HFFc6 (cell line): ENCODE measurements around the gene JAZF1. TPM values are rescaled to one million over a fixed set of nuclear protein-coding genes. Genes with fewer than 3 reads are reported as not detected.
A peak's percentile ranks its signal among the peaks of the same experiment; 100 is the strongest.

ENCODE experiments used
- DNase-seq: peaks from one replicate; pipeline ENCODE4 v3.0.0-alpha.2; 2018
- H3K27ac Mint-ChIP-seq: 2 replicates; pipeline ENCODE4 v1.8.0; 2020; ENCODE audit warnings: mild to moderate bottlenecking, mixed read lengths
- H3K27me3 Mint-ChIP-seq: 2 replicates; pipeline ENCODE4 v1.8.0; 2021; ENCODE audit warnings: mild to moderate bottlenecking, moderate library complexity, mixed read lengths; ENCODE audit not compliant: insufficient read depth
- H3K36me3 Mint-ChIP-seq: 2 replicates; pipeline ENCODE4 v1.8.0; 2021; ENCODE audit warnings: low read depth, mixed read lengths
- H3K4me1 Mint-ChIP-seq: 2 replicates; pipeline ENCODE4 v1.8.0; 2020; ENCODE audit warnings: low read depth, mixed read lengths
- H3K4me3 Mint-ChIP-seq: 2 replicates; pipeline ENCODE4 v1.8.0; 2020; ENCODE audit warnings: mild to moderate bottlenecking, moderate library complexity, mixed read lengths
- H3K9me3 Mint-ChIP-seq: 2 replicates; pipeline ENCODE4 v1.8.0; 2020; ENCODE audit warnings: mild to moderate bottlenecking, mixed read lengths
- CTCF ChIP-seq: fragments of 200-600 bp; sonication (generic); IDR thresholded peaks from 2 replicates; pipeline ENCODE4 v1.5.0; 2021; ENCODE audit warnings: antibody characterized with exemption, mild to moderate bottlenecking
- total RNA-seq, 6 experiments: library from RNA; stranded (reverse); fragmentation: NEBNext Ultra II Directional; extraction: Animal tissue kit (Norgen Biotek cat#: 25700); gene quantifications; 2 replicates in 1 of 6; 3 replicates in 5 of 6; pipeline ENCODE4 v1.2.3, GENCODE V29; 2021

The JAZF1 gene
- total RNA-seq, 6 experiments from 2014 or later = 17.5 to 26.3 (median 21.4) TPM

- Mint-ChIP-seq H3K4me3 (no peak overlapping the region), H3K4me1 (peaks cover 34% of the 10 kb centered on the region), H3K27me3 (peaks cover 3% of the 10 kb centered on the region; the same call in 1 of the 2 replicates), H3K9me3 (no peaks in the 10 kb centered on the region), H3K27ac (no peak overlapping the region), H3K36me3 (peaks cover 4% of the 10 kb centered on the region; the same call in 1 of the 2 replicates)
- TF ChIP-seq CTCF = no peak
- DNase-seq = no peak
These were observed 97.2 kb downstream of the JAZF1 start for GRCh38 chr7:28083164-28083997.

- H3K4me3 Mint-ChIP-seq = no peak overlapping the region
- H3K27ac Mint-ChIP-seq = no peak overlapping the region
- TF ChIP-seq CTCF = no peak
- H3K4me1 Mint-ChIP-seq = peaks cover 46% of the 10 kb centered on the region
- peaks cover 3% of the 10 kb centered on the region; the same call in 1 of the 2 replicates for H3K27me3 Mint-ChIP-seq
- DNase-seq = no peak
- H3K36me3 Mint-ChIP-seq = peaks cover 4% of the 10 kb centered on the region; the same call in 1 of the 2 replicates
- H3K9me3 Mint-ChIP-seq = no peaks in the 10 kb centered on the region
These were observed 98.5 kb downstream of the JAZF1 start for GRCh38 chr7:28082071-28082470.

GRCh38 chr7:28081016-28081415 is 99.6 kb downstream of the JAZF1 start:
- peaks cover 56% of the 10 kb centered on the region for H3K4me1 Mint-ChIP-seq
- no peak for TF ChIP-seq CTCF
- H3K4me3 Mint-ChIP-seq = no peak overlapping the region; the same call in 1 of the 2 replicates
- no peak for DNase-seq
- peak overlapping the region; percentile 43; the same call in 1 of the 2 replicates for H3K27ac Mint-ChIP-seq
- H3K9me3 Mint-ChIP-seq = no peaks in the 10 kb centered on the region
- H3K27me3 Mint-ChIP-seq = peaks cover 3% of the 10 kb centered on the region; the same call in 1 of the 2 replicates
- H3K36me3 Mint-ChIP-seq = peaks cover 4% of the 10 kb centered on the region; the same call in 1 of the 2 replicates

- peak overlapping the region; percentile 50; the same call in 1 of the 2 replicates for H3K4me3 Mint-ChIP-seq
- peak; percentile 57 for DNase-seq
- peaks cover 4% of the 10 kb centered on the region; the same call in 1 of the 2 replicates for H3K36me3 Mint-ChIP-seq
- peak; percentile 99 for TF ChIP-seq CTCF
- H3K27ac Mint-ChIP-seq = peak overlapping the region; percentile 52; the same call in 1 of the 2 replicates
- peaks cover 69% of the 10 kb centered on the region for H3K4me1 Mint-ChIP-seq
- H3K9me3 Mint-ChIP-seq = no peaks in the 10 kb centered on the region
- peaks cover 3% of the 10 kb centered on the region; the same call in 1 of the 2 replicates for H3K27me3 Mint-ChIP-seq
These were observed 102.3 kb downstream of the JAZF1 start for GRCh38 chr7:28078036-28078901.

GRCh38 chr7:28077616-28078015 is 103.0 kb downstream of the JAZF1 start:
- Mint-ChIP-seq H3K27me3 (peaks cover 1% of the 10 kb centered on the region; the same call in 1 of the 2 replicates), H3K27ac (peak overlapping the region; percentile 52; the same call in 1 of the 2 replicates), H3K4me1 (peaks cover 76% of the 10 kb centered on the region), H3K36me3 (peaks cover 4% of the 10 kb centered on the region; the same call in 1 of the 2 replicates), H3K4me3 (peak overlapping the region; percentile 50; the same call in 1 of the 2 replicates), H3K9me3 (no peaks in the 10 kb centered on the region)
- no peak for DNase-seq
- no peak for TF ChIP-seq CTCF
